AG04449 (cell line): ENCODE data around the gene TRMT1.

Source experiments
- CTCF ChIA-PET: fragments of 350-600 bp; formaldehyde crosslinking; extraction: SDS; loops from one replicate; lab custom pipeline; 2021; ENCODE audit warnings: antibody characterized with exemption; lab: Yijun Ruan, JAX
- POLR2A ChIA-PET: fragments of 400-600, 350-600 bp; formaldehyde crosslinking; extraction: SDS; loops from one replicate; lab custom pipeline; 2020; ENCODE audit warnings: antibody characterized with exemption, inconsistent platforms; lab: Yijun Ruan, JAX
- DNase-seq: peaks from one replicate; pipeline ENCODE4 v3.0.0-alpha.2; 2010; ENCODE audit warnings: low read depth, low spot score
- H3K4me3 ChIP-seq: 2 replicates; pipeline ENCODE4 v1.5.1; 2011; ENCODE audit warnings: low read depth, mild to moderate bottlenecking, control low read depth, low read length
- TF ChIP-seq, protein P1 (sequence below): IDR thresholded peaks from one replicate; pipeline ENCODE4 v1.5.1; 2011; ENCODE audit warnings: mild to moderate bottlenecking, moderate library complexity, low read length, control low read depth, inconsistent platforms; ENCODE audit not compliant: insufficient read depth; ENCODE audit errors: missing control alignments

Gene TRMT1

GRCh38 chr19:13079542-13079986 is 37.0 kb downstream of the TRMT1 start:
- POLR2A ChIA-PET = no interaction called here
- CTCF ChIA-PET = interaction anchor here (0.9 to 30.9 kb wide), 7 partner anchors 9 to 114 kb away, joined by 3 to 573 read pairs (median 9); no protein-coding TSS in a partner anchor
- no peak for DNase-seq
- TF ChIP-seq, protein P1, sequence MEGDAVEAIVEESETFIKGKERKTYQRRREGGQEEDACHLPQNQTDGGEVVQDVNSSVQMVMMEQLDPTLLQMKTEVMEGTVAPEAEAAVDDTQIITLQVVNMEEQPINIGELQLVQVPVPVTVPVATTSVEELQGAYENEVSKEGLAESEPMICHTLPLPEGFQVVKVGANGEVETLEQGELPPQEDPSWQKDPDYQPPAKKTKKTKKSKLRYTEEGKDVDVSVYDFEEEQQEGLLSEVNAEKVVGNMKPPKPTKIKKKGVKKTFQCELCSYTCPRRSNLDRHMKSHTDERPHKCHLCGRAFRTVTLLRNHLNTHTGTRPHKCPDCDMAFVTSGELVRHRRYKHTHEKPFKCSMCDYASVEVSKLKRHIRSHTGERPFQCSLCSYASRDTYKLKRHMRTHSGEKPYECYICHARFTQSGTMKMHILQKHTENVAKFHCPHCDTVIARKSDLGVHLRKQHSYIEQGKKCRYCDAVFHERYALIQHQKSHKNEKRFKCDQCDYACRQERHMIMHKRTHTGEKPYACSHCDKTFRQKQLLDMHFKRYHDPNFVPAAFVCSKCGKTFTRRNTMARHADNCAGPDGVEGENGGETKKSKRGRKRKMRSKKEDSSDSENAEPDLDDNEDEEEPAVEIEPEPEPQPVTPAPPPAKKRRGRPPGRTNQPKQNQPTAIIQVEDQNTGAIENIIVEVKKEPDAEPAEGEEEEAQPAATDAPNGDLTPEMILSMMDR = no peak
- H3K4me3 ChIP-seq = no peak overlapping the region

DNA sequence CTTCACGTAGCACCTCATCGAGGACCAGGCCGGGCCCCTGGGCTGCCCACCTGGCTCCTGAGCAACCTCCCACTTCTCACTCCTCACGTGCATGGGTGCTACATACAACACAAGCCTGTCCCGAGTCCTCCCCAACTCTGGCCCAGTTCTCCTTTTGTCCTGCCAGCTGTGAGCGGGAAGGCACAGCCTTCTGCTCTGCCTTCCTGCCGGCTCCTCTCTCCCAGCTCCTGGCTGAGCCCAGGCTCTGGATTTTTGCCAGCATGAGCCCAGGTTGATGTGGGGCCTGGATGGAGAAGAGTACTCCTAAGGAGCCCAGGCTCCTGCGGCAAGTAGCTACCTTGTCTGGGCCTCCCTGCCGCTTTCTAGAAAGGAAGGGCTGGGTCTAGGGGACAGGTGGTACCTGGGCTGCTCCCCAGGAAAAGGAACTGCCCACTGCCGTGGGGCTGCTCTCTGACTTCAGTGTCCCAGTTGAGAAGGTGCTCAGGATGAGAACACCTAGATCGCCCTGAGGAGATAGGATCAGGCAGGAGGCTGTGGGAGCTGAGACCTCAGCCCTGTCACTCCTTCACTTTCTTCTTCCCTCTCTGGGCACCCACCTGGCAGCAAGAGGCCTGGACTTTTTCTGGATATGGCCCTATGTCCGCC is 37.5 kb downstream of the TRMT1 start:
- no peak for DNase-seq
- ChIA-PET CTCF (interaction anchor here (0.9 to 30.9 kb wide), 9 partner anchors 9 to 114 kb away, joined by 3 to 573 read pairs (median 5); no protein-coding TSS in a partner anchor), POLR2A (no interaction called here)
- H3K4me3 ChIP-seq = no peak overlapping the region
- TF ChIP-seq, protein P1 = no peak

DNA sequence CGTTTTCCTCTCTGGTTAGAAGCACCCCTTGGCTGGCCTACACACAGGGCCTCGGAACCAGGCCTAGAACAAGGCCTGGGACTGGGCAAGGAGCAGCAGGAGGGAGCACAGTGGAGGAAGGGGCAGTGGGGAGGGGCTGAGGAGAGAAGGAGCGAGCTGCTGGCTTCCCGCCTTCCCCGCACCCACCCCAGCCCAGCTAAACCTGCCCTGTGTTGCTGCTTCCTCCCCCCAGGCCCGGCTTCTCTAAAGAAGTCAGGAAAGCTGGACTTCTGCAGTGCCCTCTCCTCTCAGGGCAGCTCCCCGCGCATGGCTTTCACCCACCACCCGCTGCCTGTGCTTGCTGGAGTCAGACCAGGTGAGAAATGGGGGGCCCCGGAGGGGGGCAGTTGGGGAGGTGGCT is 38.2 kb downstream of the TRMT1 start:
- TF ChIP-seq, protein P1 = no peak
- ChIA-PET CTCF (interaction anchor here (0.9 to 30.9 kb wide), 9 partner anchors 8 to 113 kb away, joined by 3 to 573 read pairs (median 5); no protein-coding TSS in a partner anchor), POLR2A (no interaction called here)
- no peak for DNase-seq
- H3K4me3 ChIP-seq = no peak overlapping the region

GRCh38 chr19:13077240-13077639 is 39.3 kb downstream of the TRMT1 start:
- no peak overlapping the region for H3K4me3 ChIP-seq
- POLR2A ChIA-PET = interaction anchor here (1.4 kb wide), 1 partner anchor 21 kb away, joined by 4 read pairs; no protein-coding TSS in a partner anchor
- TF ChIP-seq, protein P1 = no peak
- DNase-seq = no peak
- CTCF ChIA-PET = interaction anchor here (1.1 to 30.9 kb wide), 6 partner anchors 16 to 112 kb away, joined by 3 to 573 read pairs (median 58); no protein-coding TSS in a partner anchor

DNA sequence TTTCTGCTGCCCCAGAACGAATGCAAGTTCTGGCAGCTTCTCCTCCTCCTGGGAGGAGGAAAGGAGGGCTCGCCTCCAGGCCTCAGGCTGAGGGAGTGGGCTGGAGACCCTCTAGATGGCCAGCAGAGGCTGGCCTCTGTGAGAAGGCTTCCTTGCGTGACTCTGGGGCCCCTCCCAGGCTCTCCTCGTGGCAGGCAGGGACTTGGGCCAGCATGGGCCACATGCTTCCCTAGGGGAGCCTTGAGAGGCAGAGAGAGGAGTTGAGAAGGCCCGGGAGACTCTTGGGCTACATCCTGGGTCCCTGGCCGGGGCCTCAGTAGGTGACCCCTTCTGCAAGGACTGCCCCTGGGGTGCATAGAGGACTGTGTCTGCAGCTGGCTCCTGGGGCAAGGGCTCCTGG is 39.8 kb downstream of the TRMT1 start:
- DNase-seq = no peak
- CTCF ChIA-PET = interaction anchor here (1.0 to 30.9 kb wide), 5 partner anchors 13 to 97 kb away, joined by 3 to 573 read pairs (median 111); no protein-coding TSS in a partner anchor
- no peak overlapping the region for H3K4me3 ChIP-seq
- POLR2A ChIA-PET = interaction anchor here (1.4 kb wide), 1 partner anchor 21 kb away, joined by 4 read pairs; no protein-coding TSS in a partner anchor
- TF ChIP-seq, protein P1 = no peak

GRCh38 chr19:13076320-13076719 is 40.2 kb downstream of the TRMT1 start:
- POLR2A ChIA-PET = interaction anchor here (1.4 kb wide), 1 partner anchor 20 kb away, joined by 4 read pairs; no protein-coding TSS in a partner anchor
- CTCF ChIA-PET = interaction anchor here (1.0 to 30.9 kb wide), 3 partner anchors 14 to 97 kb away, joined by 3 to 573 read pairs (median 550); no protein-coding TSS in a partner anchor
- no peak for DNase-seq
- H3K4me3 ChIP-seq = no peak overlapping the region
- TF ChIP-seq, protein P1 = no peak
